NCI-H226 (cell line): ENCODE measurements around the gene P3H4.
"Not testable (repeated sequence)": the region's sequence is repeated elsewhere in the genome, so short reads cannot be mapped to it uniquely, and the experiment has no call there.

Source experiments
- DNase-seq: peaks from one replicate; pipeline ENCODE4 v3.0.0-alpha.2; 2015

Gene P3H4

GRCh38 chr17:41811549-41812380, at the start of gene P3H4:
P3H4 (minus strand) TSS chr17:41811949; CDS start chr17:41811915, 34 bp downstream.
- DNase-seq = peak; percentile 80

GRCh38 chr17:41860254-41860931, 48.6 kb upstream of the P3H4 start:
- no peak for DNase-seq

- DNase-seq = not testable (repeated sequence)
These were observed 39.6 kb upstream of the P3H4 start for GRCh38 chr17:41851382-41851781.

GRCh38 chr17:41849251-41849990, 37.7 kb upstream of the P3H4 start:
- no peak for DNase-seq

GRCh38 chr17:41848788-41849187, 37.0 kb upstream of the P3H4 start:
- no peak for DNase-seq

GRCh38 chr17:41844971-41845370, 33.2 kb upstream of the P3H4 start:
- peak; percentile 48 for DNase-seq

- not testable (repeated sequence) for DNase-seq
These were observed 29.0 kb upstream of the P3H4 start for GRCh38 chr17:41840781-41841180.

GRCh38 chr17:41839448-41839847, 27.7 kb upstream of the P3H4 start:
- not testable (repeated sequence) for DNase-seq

GRCh38 chr17:41837761-41838538, 26.2 kb upstream of the P3H4 start, which contains the start of gene KLHL10:
KLHL10 (plus strand) TSS chr17:41837825; CDS start chr17:41837933, 108 bp downstream.
- no peak for DNase-seq

- no peak for DNase-seq
These were observed 24.9 kb upstream of the P3H4 start for GRCh38 chr17:41836550-41837196.

- DNase-seq = no peak
These were observed 24.2 kb upstream of the P3H4 start, which contains the start of gene NT5C3B for GRCh38 chr17:41835800-41836549. NT5C3B (minus strand) TSS chr17:41836232; CDS start chr17:41836193, 39 bp downstream.

- DNase-seq = no peak
These were observed 23.6 kb upstream of the P3H4 start for GRCh38 chr17:41835214-41835799.

GRCh38 chr17:41829961-41830360, 18.2 kb upstream of the P3H4 start:
- DNase-seq = not testable (repeated sequence)

GRCh38 chr17:41825175-41825845, 13.6 kb upstream of the P3H4 start:
- no peak for DNase-seq

GRCh38 chr17:41824086-41824485, 12.3 kb upstream of the P3H4 start:
- DNase-seq = no peak

- DNase-seq = no peak
These were observed 11.8 kb upstream of the P3H4 start for GRCh38 chr17:41823580-41823979.

- no peak for DNase-seq
These were observed 11.4 kb upstream of the P3H4 start for GRCh38 chr17:41823141-41823524.

GRCh38 chr17:41822216-41823140, 10.7 kb upstream of the P3H4 start:
- no peak for DNase-seq

GRCh38 chr17:41821776-41822175, 10.0 kb upstream of the P3H4 start:
- no peak for DNase-seq
